IPS-20b (cell line): ENCODE results near the gene RUVBL2.
"Not testable (repeated sequence)": the region's sequence is repeated elsewhere in the genome, so short reads cannot be mapped to it uniquely, and the experiment has no call there.

ENCODE experiments used
- H3K27ac ChIP-seq: one replicate; pipeline ENCODE4 v1.5.1; 2013; ENCODE audit warnings: low read length
- H3K27me3 ChIP-seq: 2 replicates; pipeline ENCODE4 v1.6.1; 2013; ENCODE audit warnings: mild to moderate bottlenecking, low read length, inconsistent platforms; ENCODE audit not compliant: insufficient read depth
- H3K36me3 ChIP-seq: 2 replicates; pipeline ENCODE4 v1.6.1; 2013; ENCODE audit warnings: low read depth, mild to moderate bottlenecking, inconsistent platforms, low read length, moderate library complexity; ENCODE audit not compliant: insufficient read depth
- H3K4me1 ChIP-seq: 2 replicates; pipeline ENCODE4 v1.6.1; 2013; ENCODE audit warnings: mild to moderate bottlenecking, control low read depth, inconsistent platforms, low read length, moderate library complexity; ENCODE audit not compliant: insufficient read depth
- H3K4me3 ChIP-seq: 2 replicates; pipeline ENCODE4 v1.5.1; 2013; ENCODE audit warnings: mild to moderate bottlenecking, low read length, inconsistent platforms
- H3K9ac ChIP-seq: 2 replicates; pipeline ENCODE4 v1.6.1; 2013; ENCODE audit warnings: low read depth, mild to moderate bottlenecking, inconsistent platforms, low read length, moderate library complexity
- H3K9me3 ChIP-seq: 2 replicates; pipeline ENCODE4 v1.6.1; 2013; ENCODE audit warnings: mild to moderate bottlenecking, low read depth, low read length, inconsistent platforms; ENCODE audit not compliant: insufficient read depth

Gene RUVBL2

DNA sequence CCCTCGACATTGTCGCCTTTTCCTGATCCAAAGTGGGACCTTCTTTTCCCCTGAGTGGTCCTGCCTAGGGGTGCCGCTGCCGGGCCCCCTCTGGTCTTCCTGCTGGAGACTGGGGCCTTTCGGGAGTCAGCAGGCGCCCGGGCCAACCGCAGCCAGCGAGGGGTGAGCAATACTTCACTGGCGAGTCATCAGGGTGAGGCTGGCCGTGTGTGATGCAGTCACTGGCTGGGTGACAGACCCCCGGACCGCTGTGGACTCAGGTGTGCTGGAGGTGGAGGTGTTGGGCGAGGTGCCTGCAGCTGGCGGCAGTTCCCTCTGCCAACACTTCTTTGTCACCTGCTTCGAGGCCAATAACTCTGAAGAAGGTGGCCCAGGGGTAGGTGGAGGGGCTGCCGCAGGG lies 48.5 kb downstream of the RUVBL2 start:
- Histone ChIP-seq H3K27me3 (no peaks in the 10 kb centered on the region), H3K27ac (no peak overlapping the region), H3K9me3 (no peaks in the 10 kb centered on the region), H3K36me3 (no peaks in the 10 kb centered on the region), H3K9ac (no peak overlapping the region), H3K4me1 (no peaks in the 10 kb centered on the region), H3K4me3 (no peak overlapping the region)

DNA sequence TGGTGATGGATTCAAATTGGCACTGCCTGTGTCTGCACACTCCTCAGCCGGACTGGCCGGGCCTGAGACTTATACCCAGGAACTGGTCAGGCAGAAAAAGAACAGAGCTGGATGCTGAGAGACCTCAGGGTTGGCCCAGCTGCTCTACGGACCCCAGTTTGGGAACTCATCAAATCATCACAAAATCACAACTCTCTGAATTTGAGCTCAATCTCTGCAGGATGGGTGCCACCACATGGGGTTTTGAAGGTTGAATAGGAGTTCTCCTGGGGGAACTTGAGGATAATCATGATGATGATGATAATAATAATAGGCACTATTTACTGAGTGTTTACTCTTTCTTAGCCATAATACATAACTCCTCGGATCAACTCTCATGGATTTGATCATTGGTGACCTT lies 49.0 kb downstream of the RUVBL2 start:
- not testable (repeated sequence) for H3K4me3 ChIP-seq, H3K9ac ChIP-seq, H3K27ac ChIP-seq, H3K4me1 ChIP-seq, H3K27me3 ChIP-seq, H3K36me3 ChIP-seq, H3K9me3 ChIP-seq

DNA sequence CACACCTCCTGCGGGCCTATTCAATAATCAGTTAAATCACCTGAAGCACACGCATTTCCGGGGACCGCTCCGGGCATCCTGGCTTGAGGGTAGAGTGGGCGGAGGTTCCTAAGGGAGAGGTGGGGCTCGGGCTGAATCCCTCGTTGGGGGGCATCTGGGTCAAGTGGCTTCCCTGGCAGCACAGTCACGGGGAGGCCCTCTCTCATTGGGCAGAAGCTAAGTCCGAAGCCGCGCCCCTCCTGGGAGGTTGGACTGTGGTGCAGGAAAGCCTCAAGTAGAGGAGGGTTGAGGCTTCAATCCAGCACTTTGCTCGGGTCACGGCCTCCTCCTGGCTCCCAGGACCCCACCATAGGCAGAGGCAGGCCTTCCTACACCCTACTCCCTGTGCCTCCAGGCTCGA lies 49.9 kb downstream of the RUVBL2 start, which contains the start of gene CGB5:
CGB5 (plus strand) TSS at position 301 of the 400 bp plus-strand sequence. CDS start 362 bp downstream, outside the sequence.
- not testable (repeated sequence) for H3K36me3 ChIP-seq, H3K4me1 ChIP-seq, H3K4me3 ChIP-seq, H3K9me3 ChIP-seq, H3K27ac ChIP-seq, H3K9ac ChIP-seq, H3K27me3 ChIP-seq

DNA sequence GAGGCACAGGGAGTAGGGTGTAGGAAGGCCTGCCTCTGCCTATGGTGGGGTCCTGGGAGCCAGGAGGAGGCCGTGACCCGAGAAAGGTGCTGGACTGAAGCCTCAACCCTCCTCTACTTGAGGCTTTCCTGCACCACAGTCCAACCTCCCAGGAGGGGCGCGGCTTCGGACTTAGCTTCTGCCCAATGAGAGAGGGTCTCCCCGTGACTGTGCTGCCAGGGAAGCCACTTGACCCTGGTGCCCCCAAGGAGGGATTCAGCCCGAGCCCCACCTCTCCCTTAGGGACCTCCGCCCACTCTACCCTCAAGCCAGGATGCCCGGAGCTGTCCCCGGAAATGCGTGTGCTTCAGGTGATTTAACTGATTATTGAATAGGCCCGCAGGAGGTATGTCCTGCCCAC lies 55.3 kb downstream of the RUVBL2 start, which contains the start of gene CGB8:
CGB8 (minus strand) TSS at position 101 of the 400 bp plus-strand sequence. CDS start 372 bp downstream, outside the sequence.
- H3K9ac ChIP-seq, H3K27ac ChIP-seq: not testable (repeated sequence)

DNA sequence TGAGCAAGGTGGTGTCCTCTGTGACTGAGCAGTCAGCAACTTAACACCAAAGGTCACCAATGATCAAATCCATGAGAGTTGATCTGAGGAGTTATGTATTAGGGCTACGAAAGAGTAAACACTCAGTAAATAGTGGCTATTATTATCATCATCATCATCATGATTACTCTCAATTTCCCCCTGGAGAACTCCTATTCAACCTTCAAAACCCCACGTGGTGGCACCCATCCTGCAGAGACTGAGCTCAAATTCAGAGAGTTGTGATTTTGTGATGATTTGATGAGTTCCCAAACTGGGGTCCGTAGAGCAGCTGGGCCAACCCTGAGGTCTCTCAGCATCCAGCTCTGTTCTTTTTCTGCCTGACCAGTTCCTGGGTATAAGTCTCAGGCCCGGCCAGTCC lies 56.1 kb downstream of the RUVBL2 start:
- H3K4me3 ChIP-seq, H3K36me3 ChIP-seq, H3K27ac ChIP-seq, H3K4me1 ChIP-seq, H3K9ac ChIP-seq, H3K27me3 ChIP-seq, H3K9me3 ChIP-seq: not testable (repeated sequence)

More for the DNA sequence above, 55.3 kb downstream of the RUVBL2 start, which contains the start of gene CGB8:
- not testable (repeated sequence) for H3K9me3 ChIP-seq, H3K4me1 ChIP-seq, H3K4me3 ChIP-seq, H3K36me3 ChIP-seq, H3K27me3 ChIP-seq

DNA sequence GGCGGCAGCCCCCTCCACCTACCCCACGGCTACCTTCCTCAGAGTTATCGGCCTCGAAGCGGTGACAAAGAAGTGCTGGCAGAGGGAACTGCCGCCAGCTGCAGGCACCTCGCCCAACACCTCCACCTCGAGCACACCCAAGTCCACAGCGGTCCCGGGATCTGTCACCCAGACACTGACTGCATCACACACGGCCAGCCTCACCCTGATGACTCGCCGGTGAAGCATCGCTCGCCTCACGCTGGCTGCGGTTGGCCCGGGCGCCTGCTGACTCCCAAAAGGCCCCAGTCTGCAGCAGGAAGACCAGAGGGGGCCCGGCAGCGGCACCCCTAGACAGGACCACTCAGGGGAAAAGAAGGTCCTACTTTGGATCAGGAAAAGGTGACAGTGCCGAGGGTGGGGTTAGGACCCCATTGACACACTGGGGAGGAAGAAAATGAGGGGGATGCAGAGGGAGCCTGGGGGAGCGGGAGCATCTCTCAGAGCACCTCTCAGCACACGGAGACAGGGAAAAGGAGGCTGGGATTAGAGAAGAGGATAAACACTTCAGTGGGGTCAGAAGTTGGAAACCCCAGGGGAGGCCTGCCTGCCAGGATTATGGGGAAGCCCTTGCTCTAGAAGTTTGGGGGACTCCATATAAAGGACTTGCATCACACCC lies 56.8 kb downstream of the RUVBL2 start:
- H3K9ac ChIP-seq, H3K4me3 ChIP-seq, H3K9me3 ChIP-seq, H3K4me1 ChIP-seq, H3K27ac ChIP-seq, H3K27me3 ChIP-seq, H3K36me3 ChIP-seq: not testable (repeated sequence)

DNA sequence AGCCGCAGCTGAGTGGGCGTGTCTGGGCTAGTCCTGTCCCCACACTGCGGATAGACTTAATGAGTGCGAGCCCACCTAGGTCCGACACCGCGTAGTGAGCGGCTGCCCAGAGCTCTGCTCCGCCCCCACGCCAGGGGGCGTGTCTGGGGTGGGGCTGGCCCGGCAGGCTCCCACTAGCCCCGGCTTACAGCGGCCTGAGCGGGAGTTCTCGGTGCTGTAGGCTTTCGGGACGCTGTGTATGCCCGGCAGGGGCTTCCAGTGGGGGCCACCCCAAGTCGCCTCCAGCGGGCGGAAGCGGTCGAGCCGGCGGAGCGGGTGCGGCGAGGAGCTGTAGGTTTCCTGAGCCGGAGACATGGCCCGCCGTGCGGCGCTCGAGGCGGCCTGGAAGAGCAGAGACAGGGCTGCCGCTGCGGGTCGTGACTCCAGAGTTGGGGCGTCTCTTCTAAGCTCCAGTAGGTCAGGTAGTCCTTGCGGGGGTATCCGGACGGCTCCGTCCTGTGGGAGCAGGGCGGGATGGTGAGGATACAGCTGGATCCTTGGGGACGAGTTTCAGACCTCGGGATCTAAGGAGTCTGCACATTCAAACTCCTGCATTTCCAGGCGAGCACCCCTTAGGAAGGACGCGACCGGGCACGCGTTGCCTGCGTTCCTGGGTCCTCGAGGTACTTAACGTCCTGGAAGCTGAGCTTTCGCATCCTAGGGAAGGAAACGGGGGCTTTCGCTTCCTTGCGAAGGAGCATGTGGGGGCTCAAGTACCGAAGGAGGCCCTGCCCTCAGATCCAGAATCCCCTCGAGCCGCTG lies 62.6 kb downstream of the RUVBL2 start:
- Histone ChIP-seq H3K9me3 (no peaks in the 10 kb centered on the region), H3K4me1 (0 out of 2 replicates have a peak, but pooled peaks cover 3% of the 10 kb centered on the region), H3K27me3 (peaks cover 53% of the 10 kb centered on the region), H3K27ac (no peak overlapping the region), H3K36me3 (no peaks in the 10 kb centered on the region), H3K9ac (no peak overlapping the region), H3K4me3 (peak overlapping the region; percentile 65)

DNA sequence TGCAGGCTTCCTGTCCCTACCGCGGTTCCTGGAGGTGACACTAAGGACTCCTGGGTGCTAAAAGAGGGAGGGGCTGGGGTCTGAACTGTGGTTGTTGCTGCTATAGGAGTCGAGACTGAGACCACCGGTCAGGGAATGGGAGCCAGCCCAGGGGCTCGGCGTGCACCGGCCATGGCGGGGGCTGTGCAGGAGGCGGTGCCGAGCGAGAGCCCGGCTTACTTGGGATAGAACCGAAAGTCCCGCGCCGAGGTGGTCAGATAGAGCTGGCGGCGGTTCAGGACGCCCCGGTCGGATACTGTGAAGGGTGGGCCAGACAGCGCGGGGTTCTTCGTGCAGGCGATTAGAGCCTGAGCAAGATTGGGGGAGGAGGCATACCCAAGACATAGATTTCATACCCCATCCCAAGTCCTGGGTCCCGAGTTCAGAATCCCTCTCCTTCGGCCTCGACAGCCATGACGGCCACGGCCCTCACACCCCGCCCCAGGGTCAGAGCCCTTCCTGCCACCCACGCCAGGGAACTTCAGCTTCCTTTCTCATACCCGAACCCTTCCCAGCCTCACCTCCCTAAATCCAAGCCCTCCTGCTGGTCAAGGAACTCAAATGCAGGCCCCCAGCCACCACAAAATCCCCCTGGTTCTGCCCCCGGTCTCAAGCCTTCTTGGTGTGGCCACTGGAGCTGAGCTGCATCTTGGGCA lies 63.4 kb downstream of the RUVBL2 start:
- not testable (repeated sequence) for H3K27ac ChIP-seq, H3K36me3 ChIP-seq, H3K9me3 ChIP-seq, H3K4me1 ChIP-seq, H3K9ac ChIP-seq
- H3K4me3 ChIP-seq = peak overlapping the region; percentile 65
- peaks cover 53% of the 10 kb centered on the region for H3K27me3 ChIP-seq

DNA sequence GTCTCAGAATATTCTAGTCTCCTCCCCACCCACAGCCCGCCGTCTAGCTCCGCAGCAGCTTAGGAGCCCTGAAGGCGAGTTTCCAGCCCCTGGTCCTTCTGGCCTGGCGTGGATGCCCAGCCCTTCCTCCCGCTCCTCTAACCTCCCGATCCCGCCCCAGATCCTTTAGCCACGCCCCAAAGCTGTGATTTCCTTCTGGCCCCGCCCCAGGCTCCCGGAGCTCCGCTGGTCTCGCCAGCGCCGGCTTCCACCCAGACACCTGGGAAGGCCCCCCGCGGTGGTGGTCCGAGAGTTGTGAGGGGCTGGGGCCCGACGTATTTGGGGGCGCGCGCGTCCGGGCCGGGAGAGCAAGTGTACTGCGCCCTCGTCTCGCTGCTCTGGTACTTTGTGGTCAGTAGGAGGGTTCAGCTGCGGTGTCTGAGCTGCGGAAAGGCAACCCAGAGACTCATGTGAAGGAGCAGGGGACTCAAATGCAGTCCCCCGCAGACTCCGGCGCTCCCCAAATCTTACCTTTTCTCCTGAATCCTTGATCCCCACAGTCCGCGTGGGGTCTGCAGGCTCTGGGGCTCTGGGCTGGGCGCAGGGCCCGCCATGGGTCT lies 64.0 kb downstream of the RUVBL2 start, which contains the start of gene CGB7:
CGB7 (minus strand) TSS at position 114 of the 599 bp plus-strand sequence. CDS start 2,374 bp downstream, outside the sequence.
- no peak within 1 kb of the TSS for H3K9ac ChIP-seq
- H3K27ac ChIP-seq = no peak within 1 kb of the TSS
- no peaks in the 10 kb centered on the region for H3K9me3 ChIP-seq
- H3K4me3 ChIP-seq = peak within 1 kb of the TSS; percentile 65
- H3K4me1 ChIP-seq = 0 out of 2 replicates have a peak, but pooled peaks cover 3% of the 10 kb centered on the region
- H3K27me3 ChIP-seq = peaks cover 53% of the 10 kb centered on the region
- H3K36me3 ChIP-seq = no peaks in the 10 kb centered on the region

DNA sequence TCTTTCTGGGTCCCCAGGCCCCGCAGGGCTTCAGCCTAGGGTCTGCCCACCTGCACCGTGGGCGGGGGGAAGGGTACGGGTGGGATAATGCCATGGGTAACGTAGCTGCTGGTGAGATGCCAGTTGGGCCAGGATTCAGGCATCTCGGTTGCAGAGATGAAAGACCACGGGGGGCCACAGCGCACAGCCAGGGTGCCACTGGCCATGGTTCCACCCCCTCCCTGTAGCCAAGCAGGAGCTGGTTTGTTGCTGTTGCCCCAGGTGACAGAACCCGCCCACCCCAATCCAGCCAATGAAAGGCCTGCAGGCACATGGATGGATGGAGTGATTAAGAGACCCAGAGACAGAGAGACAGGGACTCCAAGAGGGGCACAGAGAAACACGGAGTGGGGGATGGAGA lies 64.9 kb downstream of the RUVBL2 start:
- Histone ChIP-seq H3K27me3 (peaks cover 53% of the 10 kb centered on the region), H3K9ac (no peak overlapping the region), H3K9me3 (no peaks in the 10 kb centered on the region), H3K36me3 (no peaks in the 10 kb centered on the region), H3K27ac (no peak overlapping the region), H3K4me1 (0 out of 2 replicates have a peak, but pooled peaks cover 3% of the 10 kb centered on the region), H3K4me3 (no peak overlapping the region)

DNA sequence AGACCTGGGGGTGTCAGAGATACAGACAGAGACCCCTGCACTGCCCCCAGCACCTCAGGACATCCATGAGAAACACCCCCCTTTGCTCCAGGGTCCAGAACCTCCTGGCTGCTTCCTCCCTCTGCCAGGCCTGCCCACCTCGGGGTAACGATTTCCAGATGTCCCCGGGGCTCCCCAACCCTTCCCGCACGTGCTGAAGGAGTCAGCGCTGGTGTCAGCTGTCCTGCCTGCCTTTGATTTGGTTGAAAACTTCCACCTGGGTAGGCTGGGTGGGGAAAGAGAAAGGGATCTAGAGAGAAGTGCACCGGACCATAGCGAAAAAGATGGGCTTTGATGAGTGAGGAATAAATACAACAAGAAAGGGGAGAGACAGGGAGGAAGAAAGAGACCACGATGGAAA lies 65.4 kb downstream of the RUVBL2 start:
- no peak overlapping the region for H3K27ac ChIP-seq
- no peaks in the 10 kb centered on the region for H3K9me3 ChIP-seq
- peaks cover 56% of the 10 kb centered on the region for H3K27me3 ChIP-seq
- H3K4me3 ChIP-seq = no peak overlapping the region
- H3K9ac ChIP-seq = no peak overlapping the region
- peaks cover 6% of the 10 kb centered on the region; the same call in 1 of the 2 replicates for H3K4me1 ChIP-seq
- no peaks in the 10 kb centered on the region for H3K36me3 ChIP-seq
